NCI-H1930 (cell line): Measurements from ENCODE around the gene ZSWIM5.
"Not testable (repeated sequence)": the region's sequence is repeated elsewhere in the genome, so short reads cannot be mapped to it uniquely, and the experiment has no call there.

Experiments
- DNase-seq, 2 experiments: peaks; one replicate each; lab custom pipeline; 2025; lab: John Stamatoyannopoulos, UW

The ZSWIM5 gene

DNA sequence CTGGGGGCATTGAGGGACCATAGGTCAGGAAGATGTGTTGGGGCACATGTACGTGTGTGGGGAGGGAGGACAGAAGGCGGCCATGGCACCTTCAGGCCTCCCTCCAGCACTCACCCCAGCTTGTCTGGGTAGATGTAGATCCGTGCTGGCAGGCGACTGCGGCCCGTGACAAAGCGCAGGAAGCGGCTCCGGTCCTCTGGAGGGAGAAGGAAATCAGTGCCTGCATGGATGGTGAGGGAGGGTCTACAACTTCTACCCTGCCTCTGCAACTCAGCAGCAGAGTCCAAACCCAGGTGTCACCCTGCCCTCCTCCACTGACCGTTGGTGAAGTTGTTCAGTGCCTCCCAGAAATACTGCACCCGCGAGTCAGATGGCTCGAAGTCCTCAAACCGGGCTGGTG is 202.7 kb downstream of the ZSWIM5 start:
- no peak for DNase-seq

GRCh38 chr1:45002650-45003645 is 203.5 kb downstream of the ZSWIM5 start:
- DNase-seq, result no peak

GRCh38 chr1:45001576-45001975 is 204.8 kb downstream of the ZSWIM5 start:
- not testable (repeated sequence) for DNase-seq

- no peak for DNase-seq
Observed at GRCh38 chr1:45001011-45001481, 205.4 kb downstream of the ZSWIM5 start.

- no peak for DNase-seq
Observed at GRCh38 chr1:44999232-44999631, 207.2 kb downstream of the ZSWIM5 start.

GRCh38 chr1:44995467-44996238 is 210.8 kb downstream of the ZSWIM5 start:
- DNase-seq, result no peak

DNA sequence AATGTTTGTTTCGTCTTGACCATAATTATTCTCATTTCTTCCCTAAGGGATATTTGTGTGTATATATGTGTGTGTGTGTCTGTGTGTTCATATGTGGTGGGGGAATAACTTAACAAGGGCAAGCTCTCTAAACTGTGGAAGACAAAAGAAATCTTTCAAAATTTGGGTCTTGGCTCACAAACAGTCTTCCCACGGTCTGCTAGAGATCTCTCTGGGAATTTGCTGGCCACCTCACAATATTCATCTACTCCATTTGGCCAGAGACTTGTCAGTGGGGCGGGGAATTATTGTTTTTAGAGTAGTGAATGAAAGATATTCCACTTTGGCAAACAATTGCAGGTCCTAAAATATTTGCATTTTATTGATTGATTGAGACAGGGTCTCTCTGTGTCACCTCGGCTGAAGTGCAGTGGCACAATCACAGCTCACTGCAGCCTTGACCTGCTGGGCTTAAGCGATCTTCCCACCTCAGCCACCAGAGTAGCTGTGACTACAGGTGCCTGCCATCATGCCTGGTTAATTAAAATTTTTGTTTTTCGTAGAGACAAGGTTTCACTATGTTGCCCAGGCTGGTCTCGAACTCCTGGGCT is 212.0 kb downstream of the ZSWIM5 start:
- no peak for DNase-seq

DNA sequence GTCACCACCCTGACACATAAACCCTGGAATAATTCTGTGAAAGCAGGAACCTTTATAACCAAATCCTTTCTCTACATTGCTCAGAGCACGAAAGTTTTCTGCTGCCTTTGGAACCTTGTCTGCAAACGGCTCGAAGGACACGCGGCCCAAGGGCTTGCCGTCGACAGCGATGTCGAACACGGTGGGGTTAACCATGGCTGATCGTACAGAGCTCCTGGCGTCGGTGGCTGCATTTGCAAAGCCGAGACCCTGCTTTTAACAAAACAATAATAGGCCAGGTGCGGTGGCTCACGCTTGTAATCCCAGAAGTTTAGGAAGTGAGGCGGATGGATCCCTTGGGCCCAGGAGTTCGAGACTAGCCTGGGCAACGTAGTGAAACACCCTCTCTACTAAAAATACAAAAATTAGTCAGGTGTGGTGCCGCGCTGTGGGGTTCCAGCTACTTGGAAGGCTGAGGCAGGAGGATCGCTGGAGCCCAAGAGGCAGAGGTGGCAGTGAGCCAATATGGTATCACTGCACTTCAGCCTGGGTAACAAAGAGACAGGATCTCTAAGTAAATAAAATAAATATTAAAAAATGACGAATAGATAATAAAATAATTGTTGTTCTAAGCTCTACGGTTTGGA is 217.8 kb downstream of the ZSWIM5 start:
- DNase-seq, result no peak

DNA sequence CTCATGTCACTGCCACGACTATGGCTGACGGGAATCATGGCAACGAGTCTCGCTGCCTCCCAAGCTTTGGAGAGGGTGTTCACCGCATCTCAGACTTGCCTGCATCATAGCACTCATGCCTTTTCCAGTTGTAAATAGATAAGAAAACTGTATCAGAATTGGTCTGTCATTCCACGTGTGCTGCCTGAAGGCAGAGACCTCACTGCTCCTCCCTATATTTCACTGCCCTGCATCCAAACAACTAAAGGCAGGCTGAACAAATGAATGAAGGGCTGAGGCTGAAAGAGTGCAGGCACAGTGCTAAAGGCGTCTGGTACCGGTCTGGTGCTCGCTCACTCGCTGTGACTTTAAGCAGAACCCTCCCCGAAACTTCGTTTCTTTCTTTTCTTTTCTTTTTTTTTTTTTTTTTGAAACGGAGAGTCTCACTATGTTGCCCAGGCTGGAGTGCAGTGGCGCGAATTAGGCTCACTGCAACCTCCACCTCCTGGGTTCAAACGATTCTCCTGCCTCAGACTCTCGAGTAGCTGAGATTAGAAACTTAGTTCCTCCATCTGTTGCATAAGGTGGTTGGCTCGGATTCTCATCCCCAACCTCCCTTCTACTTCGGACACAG is 220.6 kb downstream of the ZSWIM5 start:
- DNase-seq, result no peak

GRCh38 chr1:44977372-44977771 is 229.0 kb downstream of the ZSWIM5 start:
- not testable (repeated sequence) for DNase-seq

- no peak for DNase-seq
Observed at GRCh38 chr1:44976252-44976651, 230.2 kb downstream of the ZSWIM5 start.

- no peak for DNase-seq
Observed at GRCh38 chr1:44973645-44974044, 232.8 kb downstream of the ZSWIM5 start.

DNA sequence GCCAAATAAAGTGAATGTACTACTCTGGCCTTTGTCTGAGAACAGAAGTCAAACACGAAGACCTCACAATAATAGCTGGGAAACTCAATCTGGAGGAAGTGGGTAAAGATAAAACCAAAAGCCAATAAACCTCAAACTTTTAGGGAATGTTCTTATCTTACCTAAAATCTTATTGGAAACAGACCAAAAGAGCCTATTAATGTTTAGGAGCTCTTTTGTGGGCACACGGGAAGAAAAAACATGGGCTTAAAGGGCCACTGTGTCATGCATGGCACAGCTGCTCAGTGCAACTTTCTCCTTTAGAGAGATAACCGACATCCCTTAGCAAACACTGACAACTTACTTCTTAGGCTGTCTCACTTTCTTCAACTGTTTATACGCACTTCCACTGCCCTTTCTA is 236.1 kb downstream of the ZSWIM5 start:
- no peak for DNase-seq
